CD4-positive, alpha-beta T cell treated with Interleukin-15 for 1 hour (primary cell): ENCODE data around the gene UBR3.

Experiments
- DNase-seq: peaks from one replicate; pipeline ENCODE4 v3.0.0-alpha.2; 2020

The UBR3 gene

DNA sequence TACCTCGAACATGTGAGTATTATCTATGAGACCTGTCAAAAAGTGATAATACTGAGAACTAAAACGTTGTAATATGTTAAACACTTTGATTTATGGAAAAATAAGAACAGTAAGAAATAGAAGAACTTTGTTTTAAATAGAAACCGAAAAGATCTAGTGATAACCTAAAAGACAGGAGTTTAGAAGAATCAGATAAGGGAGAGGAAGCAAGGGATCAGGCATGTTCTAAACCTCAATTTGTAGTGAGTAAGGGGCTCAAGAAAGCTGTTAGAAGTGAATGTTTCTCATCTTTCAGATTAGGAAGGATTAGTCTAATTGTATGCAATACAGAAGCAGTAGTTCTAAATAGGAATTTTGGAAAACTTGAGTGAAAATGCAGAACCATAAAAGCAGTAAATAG, 182.0 kb downstream of the UBR3 start:
- DNase-seq: no peak

DNA sequence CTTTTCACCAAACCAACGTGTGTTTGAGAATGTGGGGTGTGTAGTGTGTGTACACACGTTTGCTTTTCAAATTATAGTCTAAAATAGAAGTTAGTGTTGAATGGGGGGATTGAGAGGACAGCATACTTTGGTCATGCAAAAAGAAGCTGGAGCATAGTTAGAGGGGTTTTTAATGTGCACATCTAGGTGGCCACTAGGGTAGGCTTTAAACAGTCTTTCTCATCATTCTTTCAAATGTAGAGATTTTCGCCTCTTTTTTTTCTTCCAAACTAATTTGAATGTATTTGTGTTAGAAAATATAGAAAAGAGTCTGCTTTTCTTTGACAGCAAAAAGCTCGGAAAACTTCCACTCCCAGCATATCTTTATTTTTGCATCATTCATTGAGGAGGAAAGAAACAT, 185.5 kb downstream of the UBR3 start:
- DNase-seq: no peak

DNA sequence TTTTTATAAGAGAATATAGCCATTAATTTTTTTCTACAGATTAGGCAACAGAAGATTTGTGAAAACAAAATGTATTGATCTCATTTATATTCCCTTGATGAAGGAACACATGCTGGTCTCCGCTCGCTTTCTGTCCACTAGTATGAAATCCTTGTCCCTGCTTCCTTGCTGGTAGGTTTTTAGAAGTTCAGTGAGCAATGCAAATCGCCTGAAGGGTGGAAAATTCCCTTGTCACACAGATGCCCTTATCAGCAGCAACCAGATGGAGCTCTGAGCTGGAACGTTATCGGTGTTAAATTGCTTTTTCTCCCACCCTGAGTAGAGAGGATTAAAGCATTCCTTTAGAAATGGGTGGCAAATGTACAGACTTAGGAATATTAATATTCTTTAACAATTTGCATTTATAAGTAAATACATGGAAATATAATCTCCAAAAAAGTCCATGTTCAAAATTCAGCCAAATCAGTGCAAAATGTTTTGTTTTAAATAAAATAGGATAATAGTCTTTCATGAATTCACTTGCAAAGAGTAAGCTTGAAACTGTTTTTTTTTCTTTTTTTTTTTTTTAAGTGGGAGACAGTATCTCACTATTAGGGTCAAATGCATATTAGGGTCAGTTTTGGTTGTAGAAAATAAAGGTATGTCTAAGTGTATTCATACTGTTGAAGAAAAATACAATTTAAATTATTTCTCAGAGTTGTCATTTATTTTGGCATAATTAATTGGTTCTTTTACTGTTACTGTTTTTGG, 186.7 kb downstream of the UBR3 start:
- no peak for DNase-seq

DNA sequence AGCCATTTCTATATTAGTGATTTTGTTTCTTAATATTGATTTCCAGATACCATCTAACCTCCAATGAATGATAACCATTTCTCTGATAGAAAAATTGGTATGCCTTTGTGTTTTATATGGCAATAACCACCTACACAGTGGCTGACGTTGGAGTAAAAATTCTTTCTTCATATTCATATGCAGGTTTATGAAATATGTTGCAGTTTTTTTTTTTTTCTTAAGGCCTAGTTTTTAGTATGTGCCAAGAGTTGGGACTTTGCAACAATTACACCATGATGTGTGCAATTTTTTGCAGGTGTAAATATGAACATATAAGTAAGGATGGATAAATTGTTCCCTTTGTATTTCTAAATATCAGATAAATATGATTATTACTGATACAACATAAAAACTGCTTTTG, 187.5 kb downstream of the UBR3 start:
- no peak for DNase-seq

DNA sequence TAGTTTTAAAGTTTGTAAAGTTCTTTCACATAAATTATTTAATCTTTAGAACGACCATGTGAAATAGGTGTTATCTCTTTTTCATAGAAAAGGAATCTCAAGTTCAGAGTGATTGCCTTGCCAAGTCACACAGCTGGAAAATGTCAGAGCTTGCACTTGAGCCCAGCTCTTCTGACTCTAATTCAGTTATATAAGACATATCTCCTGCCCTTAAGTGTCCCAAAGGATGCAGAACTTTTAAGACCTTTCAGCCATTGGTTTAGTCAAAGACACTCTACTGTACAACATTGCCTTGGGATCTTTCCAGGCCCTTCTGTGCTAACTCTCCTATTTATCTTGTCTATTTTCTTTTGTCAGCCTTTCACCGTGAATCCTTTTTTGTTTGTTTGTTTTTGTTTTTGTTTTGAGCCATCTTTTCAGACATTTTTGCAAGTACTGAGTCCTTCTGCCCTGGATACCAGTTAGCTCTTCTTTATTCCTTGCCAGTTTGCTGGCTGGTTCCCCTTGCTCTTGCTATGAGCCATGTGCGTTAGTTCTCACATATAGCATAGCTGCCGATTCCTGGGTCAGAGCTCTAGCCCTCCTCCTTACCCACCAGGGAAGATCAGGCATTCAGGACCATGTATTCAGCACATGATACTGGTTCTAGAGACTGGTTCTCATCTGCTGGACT, 190.7 kb downstream of the UBR3 start:
- DNase-seq: no peak

DNA sequence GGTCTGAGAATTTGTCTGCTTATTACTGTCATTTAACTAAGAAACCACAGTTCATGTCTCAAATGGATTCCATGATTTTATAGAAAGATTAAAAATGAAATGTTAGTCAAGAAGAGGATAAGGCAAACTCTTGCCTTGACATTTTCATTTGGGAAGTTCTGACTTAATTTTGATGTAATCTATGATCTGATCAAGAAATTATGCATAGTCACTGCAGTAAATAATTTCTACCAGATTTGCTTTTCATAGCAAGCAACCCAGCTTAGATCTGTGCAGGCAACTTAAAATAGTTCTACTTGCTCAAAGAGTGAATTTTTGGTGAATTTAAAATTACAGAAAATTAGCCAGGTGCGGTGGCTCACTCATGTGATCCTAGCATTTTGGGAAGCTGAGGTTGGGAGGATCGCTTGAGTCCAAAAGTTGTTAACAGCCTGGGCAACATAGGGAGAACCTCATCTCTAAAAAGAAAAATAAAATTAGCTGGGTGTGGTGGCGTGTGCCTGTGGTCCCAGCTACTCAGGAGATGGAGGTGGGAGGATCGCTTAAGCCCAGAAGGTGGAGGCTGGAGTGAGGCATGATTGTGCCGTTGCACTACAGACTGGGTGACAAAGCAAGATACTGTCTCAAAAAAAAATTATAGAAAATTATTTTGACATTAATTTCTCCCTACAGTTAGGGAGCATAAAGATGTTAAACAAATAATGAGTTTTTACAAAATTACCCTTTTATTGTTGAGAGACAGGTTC, 192.0 kb downstream of the UBR3 start:
- no peak for DNase-seq

DNA sequence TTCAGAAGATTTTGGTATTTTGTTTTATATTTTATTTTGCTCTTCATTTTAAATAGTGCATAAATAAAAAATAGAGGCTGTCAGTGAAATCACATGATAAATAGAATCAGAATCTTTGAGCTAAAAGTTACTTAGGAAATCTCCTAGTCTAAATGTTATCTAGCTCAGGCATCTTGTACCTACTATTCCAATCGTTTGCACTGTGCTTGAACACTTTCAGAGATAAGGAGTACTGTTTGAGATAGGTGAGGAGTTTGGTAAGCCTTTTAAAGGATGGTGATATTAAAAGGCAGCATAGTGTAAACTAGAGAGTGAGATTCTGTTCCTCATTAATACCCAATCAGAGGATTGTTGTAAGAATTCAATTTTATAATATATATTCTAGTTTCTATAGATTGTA, 193.5 kb downstream of the UBR3 start:
- no peak for DNase-seq

DNA sequence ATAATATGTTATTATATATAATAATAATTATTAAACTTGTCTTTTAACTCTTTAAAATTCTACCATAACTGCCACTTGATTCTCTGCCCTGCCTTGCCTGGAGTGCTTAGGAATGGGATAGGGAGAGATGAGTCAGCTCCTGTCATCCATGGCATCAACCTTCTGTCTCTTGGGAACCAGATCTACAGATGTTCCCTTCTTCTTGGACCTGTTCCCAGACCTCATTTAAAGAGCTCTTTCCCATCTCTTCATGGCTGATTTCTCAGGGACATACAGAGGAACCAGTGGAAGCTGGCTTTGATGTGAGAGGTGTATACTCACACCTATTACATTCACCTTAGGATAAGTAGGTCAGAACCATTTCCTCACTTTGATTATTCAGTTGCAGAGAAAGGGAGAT, 195.4 kb downstream of the UBR3 start:
- no peak for DNase-seq

DNA sequence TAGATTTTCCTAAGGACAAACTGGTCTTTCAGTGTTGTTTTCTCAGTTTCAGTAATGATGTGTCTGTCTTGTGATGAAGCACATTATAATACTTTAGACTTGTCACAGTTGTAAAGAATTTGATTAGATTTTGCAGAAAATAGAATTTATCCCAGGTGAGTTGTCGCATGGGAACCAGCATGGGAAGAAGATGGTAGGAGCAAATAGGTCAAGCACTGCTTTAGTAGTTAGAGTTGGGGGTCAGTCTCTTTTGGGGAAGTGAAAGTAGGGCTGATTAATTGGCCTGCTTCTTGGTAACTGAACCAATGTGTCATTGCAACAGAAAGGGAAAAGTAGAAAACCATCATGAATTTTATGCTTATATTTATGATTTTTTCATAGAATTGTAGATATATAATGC, 197.5 kb downstream of the UBR3 start:
- no peak for DNase-seq

DNA sequence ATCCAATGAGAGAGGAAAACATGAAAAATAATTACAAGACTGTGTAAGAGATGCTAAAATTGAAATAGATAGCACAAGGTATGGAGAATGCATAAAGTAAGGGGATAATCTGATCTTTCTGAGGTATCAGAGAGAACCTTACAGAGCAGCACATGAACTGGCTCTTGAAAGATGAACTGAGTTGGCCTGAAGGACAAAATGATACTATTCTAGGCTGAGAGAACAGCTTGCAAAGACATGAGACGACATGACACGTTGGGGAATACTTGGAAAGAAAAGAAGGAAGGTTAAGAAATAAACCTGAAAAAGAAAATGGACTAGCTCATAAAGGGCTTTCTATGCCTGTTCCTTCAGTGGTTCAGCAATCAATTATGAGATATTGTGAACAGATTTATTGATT, 198.0 kb downstream of the UBR3 start:
- DNase-seq: no peak

DNA sequence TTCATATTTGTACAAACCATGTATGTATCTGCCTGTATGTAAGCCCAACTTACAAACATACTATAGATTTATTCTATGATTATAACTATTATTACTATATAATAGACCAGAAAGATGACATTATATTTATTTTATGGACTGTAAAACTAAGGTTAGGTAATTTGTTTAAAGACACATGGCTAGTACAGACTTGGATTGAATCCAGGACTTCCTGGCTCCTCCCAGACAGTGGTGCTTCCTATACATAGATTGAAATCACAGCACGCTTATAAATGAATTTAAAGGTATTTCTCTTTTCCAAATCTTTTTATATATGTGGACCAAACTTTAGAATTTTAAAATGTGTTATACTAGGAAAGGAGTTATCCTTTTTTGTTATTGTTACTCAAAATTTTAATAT, 199.1 kb downstream of the UBR3 start:
- DNase-seq: no peak

DNA sequence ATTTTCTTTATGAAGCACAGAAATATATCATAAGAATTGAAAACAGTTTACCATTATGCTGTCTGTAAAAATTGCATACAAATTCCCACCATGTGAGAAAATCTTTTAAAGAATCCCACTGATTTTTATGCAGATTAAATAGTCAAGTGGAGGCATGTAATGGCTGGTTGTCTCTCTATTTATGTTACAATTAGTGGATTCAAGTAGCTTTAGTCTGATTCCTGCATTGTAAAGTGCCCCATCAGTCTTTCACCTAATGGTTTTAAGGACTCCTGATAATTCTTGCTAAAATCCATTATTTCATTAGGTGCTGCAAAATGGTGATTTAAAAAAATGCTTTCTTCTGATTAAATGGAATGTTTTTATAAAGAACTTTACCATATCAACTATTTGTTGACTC, 202.3 kb downstream of the UBR3 start:
- no peak for DNase-seq

DNA sequence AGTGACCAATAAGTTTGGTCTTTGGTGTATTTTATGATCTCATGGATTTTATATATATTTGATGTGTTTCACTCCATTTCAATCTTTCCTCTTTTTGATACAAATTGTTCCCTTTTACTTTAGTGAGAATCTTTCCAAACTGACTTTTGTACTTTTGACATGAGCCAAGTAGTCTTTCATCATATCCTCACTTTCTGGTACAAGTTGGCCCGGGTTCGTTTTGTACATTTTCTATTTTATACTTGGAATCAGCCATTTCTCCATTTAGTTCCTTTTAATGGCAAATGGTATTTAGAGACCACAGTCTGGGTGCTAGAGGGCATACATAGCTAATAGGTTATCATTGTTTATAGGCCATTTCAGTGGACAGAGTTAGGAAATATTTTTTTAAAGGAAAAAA, 202.8 kb downstream of the UBR3 start:
- DNase-seq: no peak

DNA sequence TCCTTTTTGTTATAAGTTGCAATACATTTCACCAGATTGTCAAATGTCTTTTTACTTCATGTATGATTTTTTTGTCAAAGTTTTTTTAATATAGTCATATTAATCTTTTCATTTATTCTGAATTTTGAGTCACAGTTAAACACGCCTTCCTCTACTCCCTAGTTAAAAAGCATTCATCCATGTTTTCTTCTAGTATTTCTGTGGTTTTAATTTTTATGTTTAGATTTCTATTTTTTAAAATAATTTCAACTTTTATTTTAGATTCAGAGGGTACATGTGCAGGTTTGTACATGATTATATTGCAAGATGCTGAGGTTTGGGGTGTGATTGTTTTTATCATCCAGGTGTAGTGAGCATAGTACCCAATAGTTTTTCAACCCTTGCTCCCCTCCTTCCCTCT, 204.0 kb downstream of the UBR3 start:
- no peak for DNase-seq

DNA sequence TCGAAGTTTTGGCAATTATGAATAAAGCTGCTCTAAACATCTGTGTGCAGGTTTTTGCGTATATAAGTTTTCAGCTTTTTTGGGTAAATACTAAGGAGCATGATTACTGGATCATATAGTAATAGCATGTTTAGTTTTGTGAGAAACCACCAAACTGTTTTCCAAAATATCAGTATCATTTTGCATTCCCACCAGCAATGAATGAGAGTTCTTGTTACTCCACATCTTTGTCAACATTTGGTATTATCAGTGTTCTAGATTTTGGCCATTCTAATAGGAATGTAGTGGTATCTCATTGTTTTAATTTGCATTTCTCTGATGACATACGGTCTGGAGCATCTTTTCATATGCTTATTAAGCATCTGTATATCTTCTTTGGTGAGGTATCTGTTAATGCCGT, 207.3 kb downstream of the UBR3 start:
- DNase-seq: no peak

DNA sequence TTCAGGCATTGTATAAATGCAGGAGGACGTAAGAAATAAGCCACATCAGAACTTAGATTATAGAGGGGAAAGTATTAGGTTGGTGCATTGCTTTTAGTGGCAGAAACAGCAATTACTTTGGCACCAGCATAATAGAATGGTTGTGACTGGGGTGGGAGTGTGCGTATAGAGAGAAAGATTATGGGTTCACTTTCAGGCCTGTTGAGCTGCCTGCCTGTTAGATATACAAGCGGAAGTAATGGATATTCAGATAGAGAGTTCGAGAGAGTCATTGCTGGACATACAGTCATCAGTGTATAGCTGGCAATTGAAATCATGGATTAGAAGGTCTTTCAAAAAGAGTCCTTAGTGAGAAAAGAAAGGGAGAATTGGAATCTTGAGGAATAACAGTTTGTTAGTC, 211.5 kb downstream of the UBR3 start:
- no peak for DNase-seq

DNA sequence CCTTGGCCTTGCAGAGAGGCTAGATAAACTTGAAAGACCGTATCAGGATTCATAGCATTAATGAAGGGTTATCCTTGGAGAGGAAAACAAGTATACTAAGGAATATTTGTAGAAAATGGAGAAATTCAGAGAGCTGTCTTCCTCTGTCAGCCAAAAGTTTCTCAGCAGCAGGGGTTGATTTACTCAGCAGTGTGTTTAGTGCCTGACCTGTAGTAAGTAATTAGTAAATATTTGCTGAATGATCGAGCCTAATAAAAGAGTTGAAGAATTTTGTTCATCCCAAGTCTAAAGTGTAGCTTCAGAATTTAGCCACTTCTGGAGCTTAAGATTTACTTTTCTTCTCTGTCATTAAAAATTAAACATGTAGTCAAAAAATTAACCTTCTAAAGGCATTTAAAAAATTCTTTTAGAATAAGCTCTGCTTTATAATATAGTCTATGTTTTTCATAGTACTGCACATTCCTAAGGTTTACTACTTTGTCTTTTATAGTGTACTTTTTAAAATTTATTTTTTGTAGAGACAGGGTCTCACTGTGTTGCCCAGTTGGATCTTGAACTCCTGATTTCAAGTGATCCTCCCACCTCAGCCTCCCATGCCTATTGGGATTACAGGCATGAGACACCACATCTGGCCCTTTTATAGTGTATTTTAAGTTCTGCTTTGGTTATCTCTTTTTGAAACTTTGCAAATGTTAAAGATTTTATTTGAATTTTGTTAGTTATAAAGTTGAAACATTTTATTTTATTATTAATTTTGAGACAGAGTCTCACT, 212.3 kb downstream of the UBR3 start:
- no peak for DNase-seq

DNA sequence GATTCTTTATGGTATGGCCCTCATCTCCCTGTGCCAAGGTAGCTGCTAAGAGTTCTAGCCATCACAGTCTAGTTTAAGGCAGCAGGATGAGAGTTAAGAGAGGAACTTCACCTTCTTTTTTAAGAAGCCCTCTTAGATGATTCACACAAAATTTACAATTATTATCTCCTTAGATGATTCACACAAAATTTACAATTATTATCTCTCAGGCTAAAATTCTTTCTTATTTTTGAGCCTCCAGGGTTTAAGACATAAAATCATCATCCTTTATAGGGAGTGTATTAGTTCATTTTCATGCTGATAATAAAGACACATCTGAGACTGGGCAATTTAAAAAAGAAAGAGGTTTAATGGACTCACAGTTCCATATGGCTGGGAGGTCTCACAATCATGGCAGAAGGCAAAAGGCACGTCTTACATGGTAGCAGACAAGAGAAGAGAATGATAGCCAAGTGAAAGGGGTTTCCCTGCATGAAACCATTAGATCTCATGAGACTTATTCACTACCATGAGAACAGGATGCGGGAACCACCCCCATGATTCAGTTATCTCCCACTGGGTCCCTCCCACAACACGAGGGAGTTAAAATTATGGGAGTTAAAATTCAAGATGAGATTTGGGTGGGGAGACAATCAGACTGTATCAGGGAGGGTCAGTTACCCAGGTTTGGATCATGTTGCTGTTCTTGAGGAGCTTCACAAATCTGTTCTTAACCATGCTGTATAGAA, 217.7 kb downstream of the UBR3 start:
- no peak for DNase-seq

DNA sequence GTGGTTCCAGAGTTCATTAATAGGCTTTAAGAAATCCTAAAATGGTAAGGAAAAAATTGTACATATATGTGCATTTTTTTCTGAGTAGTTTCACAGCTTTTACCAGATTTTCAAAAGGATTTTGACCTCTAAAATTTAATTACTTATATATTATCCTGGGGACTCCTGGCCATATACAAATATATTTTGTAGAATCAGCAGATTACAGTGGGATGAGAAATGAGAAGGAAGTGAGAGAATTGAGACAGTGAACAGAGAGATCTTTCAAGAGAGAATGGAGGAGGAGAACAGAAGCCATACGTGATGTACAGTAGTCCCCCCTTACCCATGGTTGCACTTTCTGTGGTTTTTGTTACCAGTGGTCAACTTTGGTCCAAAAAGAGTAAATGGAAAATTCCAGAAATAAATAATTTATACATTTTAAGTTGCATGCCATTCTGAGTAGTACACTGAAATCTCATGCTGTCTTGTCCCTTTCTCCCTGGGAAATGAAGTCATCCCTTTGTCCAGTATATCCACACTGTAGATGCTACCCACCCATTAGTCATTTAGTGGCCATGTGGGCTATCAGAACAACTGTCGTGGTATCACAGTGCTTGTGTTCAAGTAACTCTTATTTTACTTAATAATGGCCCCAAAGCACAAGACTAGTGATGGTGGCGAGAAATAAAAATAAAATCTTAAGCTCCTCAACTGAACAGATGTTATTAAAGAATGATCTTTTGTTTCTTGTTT, 220.2 kb downstream of the UBR3 start:
- DNase-seq: no peak

DNA sequence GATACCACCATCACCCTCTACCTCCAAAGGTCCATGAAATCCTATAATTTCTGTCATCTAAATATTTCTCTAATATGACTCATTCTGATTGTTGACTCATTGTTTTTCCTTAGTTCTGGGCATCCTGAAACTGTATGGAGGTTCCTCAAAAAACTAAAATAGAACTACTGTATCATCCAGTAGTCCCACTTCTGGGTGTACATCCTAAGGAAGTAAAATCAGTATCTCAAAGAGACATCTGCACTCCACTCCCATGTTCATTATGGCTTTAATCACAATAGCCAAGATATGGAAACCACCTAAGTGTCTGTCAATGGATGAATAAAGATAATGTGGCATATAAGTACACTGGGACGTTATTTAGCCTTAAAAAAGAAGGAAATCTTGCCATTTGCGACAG, 224.9 kb downstream of the UBR3 start:
- no peak for DNase-seq

DNA sequence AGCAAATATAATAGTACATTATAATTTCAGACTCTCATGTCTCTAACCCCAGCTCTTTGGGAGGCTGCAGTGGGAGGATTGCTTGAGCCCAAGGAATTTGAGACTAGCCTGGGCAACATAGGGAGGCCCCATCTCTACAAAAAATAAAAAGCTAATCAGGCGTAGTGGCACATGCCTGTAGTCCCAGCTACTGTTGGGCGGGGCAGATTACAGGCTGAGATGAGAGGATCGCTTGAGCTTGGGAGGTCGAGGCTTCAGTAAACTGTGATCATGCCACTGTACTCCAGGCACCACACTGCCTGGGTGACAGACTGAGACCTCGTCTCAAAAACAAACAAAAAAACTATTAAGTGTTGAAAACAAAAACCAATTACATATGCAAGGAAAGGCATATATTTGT, 227.7 kb downstream of the UBR3 start:
- DNase-seq: no peak

DNA sequence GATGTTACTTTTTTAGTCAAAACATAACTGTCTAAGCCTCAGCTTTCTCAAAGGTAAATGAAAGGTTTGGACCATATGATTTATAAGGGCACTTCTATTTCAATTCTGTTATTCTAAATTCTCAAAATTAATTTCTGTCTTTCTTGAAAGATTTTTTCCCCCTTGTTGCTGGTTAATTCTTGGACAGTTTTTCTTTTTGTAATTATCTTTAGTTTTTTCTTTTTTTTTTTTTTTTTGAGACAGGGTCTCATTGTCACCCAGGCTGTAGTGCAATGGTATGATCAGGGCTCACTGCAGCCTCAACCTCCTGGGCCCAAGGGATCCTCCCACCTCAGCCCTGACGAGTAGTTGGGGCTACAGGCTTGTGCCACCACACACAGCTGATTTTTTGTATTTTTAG, 229.6 kb downstream of the UBR3 start:
- no peak for DNase-seq
